Measurements from ENCODE around the gene RO60.
"Not testable (repeated sequence)": the region's sequence is repeated elsewhere in the genome, so short reads cannot be mapped to it uniquely, and the experiment has no call there.

Gene RO60

GRCh38 chr1:193059282-193060114 is at the start of gene RO60, which contains the start of gene UCHL5:
Gene RO60, plus strand, starts transcription at chr1:193059612. Its CDS starts 9,443 bp downstream, at chr1:193069055.
Gene UCHL5, minus strand, starts transcription at chr1:193059360. Its CDS starts 100 bp downstream, at chr1:193059260.
- DNase-seq: peak; percentile 93
- no peaks in the 10 kb centered on the region for H3K9me3 Mint-ChIP-seq
- H3K36me3 Mint-ChIP-seq (ENCODE audit: low read depth): peaks cover 69% of the 10 kb centered on the region
- peaks cover 61% of the 10 kb centered on the region for H3K4me1 Mint-ChIP-seq (ENCODE audit: low read depth)
- peak within 1 kb of the TSS; percentile 99 for H3K27ac Mint-ChIP-seq
- H3K27me3 Mint-ChIP-seq: no peaks in the 10 kb centered on the region
- peak within 1 kb of the TSS; percentile 100 for H3K4me3 Mint-ChIP-seq

DNA sequence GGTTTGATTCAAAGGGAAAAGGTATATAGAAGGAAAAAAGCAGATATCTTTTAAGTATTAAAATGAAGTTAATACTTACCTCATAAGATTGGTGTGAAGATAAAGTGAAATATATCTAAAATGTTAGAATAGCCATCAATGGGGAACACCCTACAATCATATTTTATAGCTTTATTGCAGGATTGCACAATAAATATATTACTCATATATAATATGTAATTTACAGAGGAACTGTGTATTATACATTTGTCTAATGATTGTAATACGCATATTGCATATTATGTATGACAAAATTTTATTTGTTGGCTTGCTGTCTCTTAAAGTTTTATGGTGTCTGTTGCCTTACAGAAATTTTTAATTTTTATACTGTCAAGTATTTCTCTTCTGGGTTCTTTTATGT is 48.0 kb upstream of the RO60 start:
- Mint-ChIP-seq H3K36me3 (ENCODE audit: low read depth) (peaks cover 21% of the 10 kb centered on the region), H3K4me3 (no peak overlapping the region), H3K27ac (no peak overlapping the region)

DNA sequence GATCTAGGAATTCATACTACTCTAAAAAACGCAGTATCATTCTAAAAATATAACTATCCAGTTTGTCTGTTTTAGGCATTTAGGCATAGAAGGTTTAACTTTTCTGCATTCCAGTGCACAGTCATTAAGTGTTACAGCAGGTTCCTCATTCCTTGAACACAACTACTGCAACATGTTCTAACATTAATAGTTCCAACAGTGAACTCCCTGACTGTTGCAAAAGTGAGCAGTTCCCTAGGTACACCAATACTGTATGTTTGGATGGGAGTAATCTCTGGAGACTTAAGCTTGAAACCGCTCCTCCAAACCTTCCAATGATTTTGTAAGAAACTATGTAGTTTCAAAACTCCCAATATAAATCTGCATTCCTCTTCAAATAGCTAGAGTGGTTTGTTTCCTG is 46.4 kb upstream of the RO60 start:
- no peak overlapping the region for H3K27ac Mint-ChIP-seq
- H3K36me3 Mint-ChIP-seq (ENCODE audit: low read depth): peaks cover 24% of the 10 kb centered on the region
- no peak for DNase-seq
- no peaks in the 10 kb centered on the region for H3K4me1 Mint-ChIP-seq (ENCODE audit: low read depth)
- no peak overlapping the region for H3K4me3 Mint-ChIP-seq
- H3K9me3 Mint-ChIP-seq: no peaks in the 10 kb centered on the region
- H3K27me3 Mint-ChIP-seq: no peaks in the 10 kb centered on the region

More for the DNA sequence above, 48.0 kb upstream of the RO60 start:
- Mint-ChIP-seq H3K4me1 (ENCODE audit: low read depth) (no peaks in the 10 kb centered on the region), H3K27me3 (no peaks in the 10 kb centered on the region), H3K9me3 (no peaks in the 10 kb centered on the region)
- no peak for DNase-seq

DNA sequence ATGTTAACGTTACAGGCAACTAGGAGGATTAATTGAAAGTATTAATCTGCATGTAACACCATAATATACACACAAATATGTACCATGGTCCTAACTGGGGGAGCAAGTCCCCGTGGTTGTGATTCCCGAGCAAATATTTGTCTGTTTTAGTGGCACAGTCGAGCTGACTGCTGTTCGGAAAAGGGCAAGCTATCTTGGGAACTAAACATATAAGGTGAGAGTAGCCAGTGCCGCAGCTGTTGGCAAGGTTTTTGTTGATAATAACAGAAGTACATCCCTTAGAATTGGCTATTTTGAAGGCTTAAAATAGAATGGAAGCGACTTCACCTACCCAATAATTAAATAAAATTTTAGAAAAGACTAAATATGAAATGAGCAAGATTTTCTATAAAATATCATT is 45.7 kb upstream of the RO60 start:
- Mint-ChIP-seq H3K4me1 (ENCODE audit: low read depth) (no peaks in the 10 kb centered on the region), H3K9me3 (no peaks in the 10 kb centered on the region), H3K4me3 (no peak overlapping the region), H3K27ac (no peak overlapping the region), H3K36me3 (ENCODE audit: low read depth) (peaks cover 27% of the 10 kb centered on the region), H3K27me3 (no peaks in the 10 kb centered on the region)
- DNase-seq: no peak

DNA sequence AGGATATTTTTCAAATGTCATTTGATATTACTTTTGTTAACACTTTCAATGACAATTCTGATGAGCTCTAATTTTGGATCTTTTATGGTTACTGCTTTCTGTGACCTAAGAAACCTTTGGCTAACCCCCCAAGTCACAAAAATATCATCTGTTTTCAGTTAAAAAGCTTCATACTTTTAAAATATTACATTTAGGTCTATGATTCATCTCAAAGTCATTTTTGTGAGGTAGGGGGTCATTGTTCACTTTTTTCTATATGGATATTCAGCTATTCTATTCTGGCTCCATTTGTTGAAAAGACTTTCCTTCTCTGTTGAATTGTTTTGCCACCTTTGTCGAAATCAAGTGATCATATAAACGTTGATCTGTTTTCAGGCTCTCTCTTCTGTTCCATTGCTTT is 45.0 kb upstream of the RO60 start:
- Mint-ChIP-seq H3K27me3 (no peaks in the 10 kb centered on the region), H3K9me3 (no peaks in the 10 kb centered on the region), H3K36me3 (ENCODE audit: low read depth) (peaks cover 31% of the 10 kb centered on the region), H3K4me1 (ENCODE audit: low read depth) (no peaks in the 10 kb centered on the region), H3K4me3 (no peak overlapping the region), H3K27ac (no peak overlapping the region)
- DNase-seq: no peak

GRCh38 chr1:193016788-193017187 is 42.6 kb upstream of the RO60 start:
- no peak for DNase-seq
- no peaks in the 10 kb centered on the region for H3K27me3 Mint-ChIP-seq
- no peaks in the 10 kb centered on the region for H3K9me3 Mint-ChIP-seq
- no peak overlapping the region for H3K27ac Mint-ChIP-seq
- H3K4me1 Mint-ChIP-seq (ENCODE audit: low read depth): no peaks in the 10 kb centered on the region
- H3K36me3 Mint-ChIP-seq (ENCODE audit: low read depth): peaks cover 49% of the 10 kb centered on the region
- no peak overlapping the region for H3K4me3 Mint-ChIP-seq

DNA sequence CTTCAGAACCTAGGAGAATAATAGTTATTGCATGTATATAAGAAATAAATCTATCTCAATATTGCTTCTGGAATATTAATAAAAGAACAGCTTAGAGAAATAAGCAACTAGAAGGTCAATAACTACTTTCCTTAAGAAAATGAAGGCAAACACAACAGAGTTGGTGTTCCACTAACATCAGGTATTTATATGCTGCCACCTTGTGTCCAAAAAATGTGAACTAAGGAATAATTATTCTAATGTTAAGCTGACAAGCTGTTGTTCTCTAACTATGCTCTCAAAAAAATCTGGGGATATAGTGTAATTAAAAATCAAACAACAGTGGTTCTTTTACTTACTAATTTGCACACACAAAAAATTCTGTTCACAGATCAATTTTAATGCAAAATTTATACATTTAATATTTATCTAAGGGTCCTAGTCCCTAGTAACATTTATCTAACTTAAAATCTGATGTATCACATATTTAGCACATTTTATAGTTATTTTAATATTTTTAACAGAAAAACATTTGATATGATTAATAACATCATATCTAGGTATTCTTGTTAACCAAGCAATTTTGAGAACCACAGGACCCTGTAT is 39.9 kb upstream of the RO60 start:
- H3K4me3 Mint-ChIP-seq: no peak overlapping the region
- no peak overlapping the region for H3K27ac Mint-ChIP-seq
- H3K36me3 Mint-ChIP-seq (ENCODE audit: low read depth): peaks cover 58% of the 10 kb centered on the region
- no peaks in the 10 kb centered on the region for H3K4me1 Mint-ChIP-seq (ENCODE audit: low read depth)
- H3K27me3 Mint-ChIP-seq: no peaks in the 10 kb centered on the region
- no peak for DNase-seq
- H3K9me3 Mint-ChIP-seq: no peaks in the 10 kb centered on the region

GRCh38 chr1:193025218-193025617 is 34.2 kb upstream of the RO60 start:
- Mint-ChIP-seq H3K27me3 (no peaks in the 10 kb centered on the region), H3K4me3 (no peak overlapping the region), H3K9me3 (no peaks in the 10 kb centered on the region), H3K27ac (no peak overlapping the region), H3K4me1 (ENCODE audit: low read depth) (peaks cover 9% of the 10 kb centered on the region), H3K36me3 (ENCODE audit: low read depth) (peaks cover 69% of the 10 kb centered on the region)
- no peak for DNase-seq

DNA sequence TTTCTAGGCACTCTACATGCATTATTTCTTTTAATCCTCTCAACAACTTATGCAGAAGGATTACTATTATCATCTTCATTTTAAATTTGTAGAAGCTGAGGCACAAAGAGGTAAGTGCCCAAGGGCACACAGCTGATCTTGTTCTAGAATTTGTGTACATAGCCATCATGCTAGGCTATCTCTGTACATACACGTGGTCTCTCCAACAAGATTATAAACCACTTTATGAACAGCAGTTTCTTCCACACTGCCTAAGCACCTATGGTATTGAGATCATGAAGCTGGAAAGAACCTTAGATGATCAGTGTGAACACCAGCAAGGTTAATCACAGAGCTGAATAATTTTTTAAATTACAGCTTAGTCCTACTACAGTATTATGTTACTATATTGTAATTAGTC is 29.1 kb upstream of the RO60 start:
- H3K27ac Mint-ChIP-seq: no peak overlapping the region
- no peaks in the 10 kb centered on the region for H3K9me3 Mint-ChIP-seq
- peaks cover 63% of the 10 kb centered on the region for H3K36me3 Mint-ChIP-seq (ENCODE audit: low read depth)

GRCh38 chr1:193031431-193031830 is 28.0 kb upstream of the RO60 start:
- Mint-ChIP-seq H3K27ac (no peak overlapping the region), H3K4me3 (no peak overlapping the region), H3K27me3 (no peaks in the 10 kb centered on the region), H3K36me3 (ENCODE audit: low read depth) (peaks cover 63% of the 10 kb centered on the region), H3K4me1 (ENCODE audit: low read depth) (peaks cover 21% of the 10 kb centered on the region), H3K9me3 (no peaks in the 10 kb centered on the region)
- DNase-seq: no peak

More for the DNA sequence above, 29.1 kb upstream of the RO60 start:
- Mint-ChIP-seq H3K4me1 (ENCODE audit: low read depth) (peaks cover 20% of the 10 kb centered on the region), H3K27me3 (no peaks in the 10 kb centered on the region), H3K4me3 (no peak overlapping the region)
- no peak for DNase-seq

- H3K27me3 Mint-ChIP-seq, H3K4me3 Mint-ChIP-seq, H3K9me3 Mint-ChIP-seq, DNase-seq: not testable (repeated sequence)
- Mint-ChIP-seq H3K27ac (peak overlapping the region; percentile 23), H3K4me1 (ENCODE audit: low read depth) (peaks cover 31% of the 10 kb centered on the region), H3K36me3 (ENCODE audit: low read depth) (peaks cover 67% of the 10 kb centered on the region)
Observed at GRCh38 chr1:193032643-193033427, 26.6 kb upstream of the RO60 start.

- Mint-ChIP-seq H3K4me3 (no peak overlapping the region), H3K27me3 (no peaks in the 10 kb centered on the region), H3K9me3 (no peaks in the 10 kb centered on the region), H3K27ac (no peak overlapping the region), H3K4me1 (ENCODE audit: low read depth) (peaks cover 32% of the 10 kb centered on the region), H3K36me3 (ENCODE audit: low read depth) (peaks cover 73% of the 10 kb centered on the region)
- DNase-seq: no peak
Observed at GRCh38 chr1:193033610-193034009, 25.8 kb upstream of the RO60 start.

DNA sequence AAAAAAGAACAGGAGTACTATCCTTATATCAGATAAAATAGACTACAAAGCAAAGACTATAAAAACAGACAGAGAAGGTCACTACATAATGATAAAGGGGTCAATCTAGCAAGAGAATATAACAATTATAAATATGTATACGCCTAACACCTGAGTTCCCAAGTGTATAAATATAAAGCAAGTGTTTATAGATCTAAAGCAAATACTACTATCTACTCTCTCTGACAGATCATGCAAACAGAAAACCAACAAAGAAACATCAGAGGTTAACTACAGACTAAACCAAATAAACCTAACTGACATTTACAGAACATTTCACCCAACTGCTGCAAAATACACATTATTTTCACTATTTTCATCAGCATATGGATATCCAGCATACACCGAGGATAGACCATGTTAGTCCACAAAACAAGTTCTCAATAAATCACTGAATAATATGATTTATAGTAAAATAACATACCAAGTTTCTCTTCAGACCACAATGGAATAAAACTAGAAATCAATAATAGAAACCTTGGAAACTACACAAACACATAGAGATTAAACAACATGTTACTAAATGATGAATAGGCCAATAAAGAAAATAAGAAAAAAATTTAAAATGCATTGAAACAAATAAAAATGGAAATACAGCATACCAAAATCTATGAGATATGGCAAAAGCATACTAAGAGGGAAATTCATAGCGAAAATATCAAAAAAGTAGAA is 22.9 kb upstream of the RO60 start:
- peaks cover 85% of the 10 kb centered on the region for H3K36me3 Mint-ChIP-seq (ENCODE audit: low read depth)

GRCh38 chr1:193040011-193040410 is 19.4 kb upstream of the RO60 start:
- Mint-ChIP-seq H3K36me3 (ENCODE audit: low read depth) (peaks cover 91% of the 10 kb centered on the region), H3K27ac (no peak overlapping the region), H3K4me1 (ENCODE audit: low read depth) (peaks cover 48% of the 10 kb centered on the region)

More for the DNA sequence above, 22.9 kb upstream of the RO60 start:
- no peak overlapping the region for H3K27ac Mint-ChIP-seq
- peaks cover 48% of the 10 kb centered on the region for H3K4me1 Mint-ChIP-seq (ENCODE audit: low read depth)
- no peaks in the 10 kb centered on the region for H3K27me3 Mint-ChIP-seq
- no peak for DNase-seq
- H3K4me3 Mint-ChIP-seq: no peak overlapping the region
- H3K9me3 Mint-ChIP-seq: no peaks in the 10 kb centered on the region

More at GRCh38 chr1:193040011-193040410, 19.4 kb upstream of the RO60 start:
- DNase-seq: no peak
- H3K9me3 Mint-ChIP-seq: no peaks in the 10 kb centered on the region
- H3K4me3 Mint-ChIP-seq: no peak overlapping the region
- H3K27me3 Mint-ChIP-seq: no peaks in the 10 kb centered on the region

Measured in activated T-cell treated with anti-CD3 and anti-CD28 coated beads, Interleukin-2, amount 50 U/mL, for 24 hours (primary cell).